ENCODE results near the gene ZBTB43. TPM values are rescaled to one million over a fixed set of nuclear protein-coding genes. Genes with fewer than 3 reads are reported as not detected.
"Not testable (repeated sequence)": the region's sequence is repeated elsewhere in the genome, so short reads cannot be mapped to it uniquely, and the experiment has no call there.

ZBTB43 gene
- total and polyA plus RNA-seq, 2 of the 4 experiments (the other 2 are of a cell fraction): 4.5 to 15.1 TPM

- H4K5ac ChIP-seq (ENCODE audit: low read depth, low read length): no peak overlapping the region
- no peak overlapping the region for H2AK5ac ChIP-seq (ENCODE audit: low read depth, low read length)
- H2BK5ac ChIP-seq (ENCODE audit: low read depth, low read length, poor library complexity, severe bottlenecking): no peak overlapping the region
- no peak overlapping the region for H2AFZ ChIP-seq (replicated peaks; ENCODE audit: low read length, poor library complexity)
- dilution Hi-C loops (cut with HindIII; ENCODE audit: low sequenced_read_pairs, unreplicated experiment) (no loop called here), in situ Hi-C loops (cut with MboI; ENCODE audit: low sequenced_read_pairs) (no loop called here), intact Hi-C loops (cut with micrococcal nuclease) (no loop called here)
- H4K8ac ChIP-seq (ENCODE audit: low read depth in 2 of 2, low read length in 2 of 2): no peak overlapping the region
- H3K9me1 ChIP-seq (ENCODE audit: insufficient read depth, low read length): no peaks in the 10 kb centered on the region
- no peak overlapping the region for H3K56ac ChIP-seq (ENCODE audit: extremely low read depth, insufficient read depth, low read length)
- peaks cover 25% of the 10 kb centered on the region; the same call in 1 of the 2 replicates for H4K20me1 ChIP-seq (ENCODE audit: insufficient read depth, low read length)
- no peak overlapping the region for H3K9ac ChIP-seq (ENCODE audit: low read depth, low read length)
- H4K91ac ChIP-seq (ENCODE audit: insufficient read depth, low read depth, low read length): no peak overlapping the region
- H3K4me2 ChIP-seq (ENCODE audit: low read depth, low read length): no peak overlapping the region
- no peak overlapping the region for H3K4me3 ChIP-seq (ENCODE audit: insufficient read depth, low read depth, low read length)
- no peak overlapping the region for H2AK9ac ChIP-seq (replicated peaks; ENCODE audit: low read depth, low read length, poor library complexity)
- DNase-seq (no peak), ATAC-seq (ENCODE audit: low read depth) (no peak)
- no peak overlapping the region for H3K23ac ChIP-seq (ENCODE audit: low read depth, low read length)
- H2BK15ac ChIP-seq (ENCODE audit: low read depth, low read length): no peak overlapping the region
- no peaks in the 10 kb centered on the region for H3K4me1 ChIP-seq (ENCODE audit: control insufficient read depth, insufficient read depth, low read length)
- no peak overlapping the region for H2BK120ac ChIP-seq (ENCODE audit: low read depth, low read length)
- peaks cover 7% of the 10 kb centered on the region for H3K9me3 ChIP-seq (ENCODE audit: control insufficient read depth, insufficient read depth, low read length)
- H3K4ac ChIP-seq (ENCODE audit: low read depth, low read length): no peak overlapping the region
- CTCF ChIA-PET: no interaction called here
- H3K27me3 ChIP-seq (ENCODE audit: control insufficient read depth, insufficient read depth, low read length): no peaks in the 10 kb centered on the region
- TF ChIP-seq ELK1 (IDR thresholded peaks at IDR 0.05; ENCODE audit: borderline replicate concordance, low read depth, low read length) (no peak), NFE2L2 (IDR thresholded peaks at IDR 0.05; ENCODE audit: low read depth, low read length) (no peak)
- no peak overlapping the region for H2BK20ac ChIP-seq (ENCODE audit: low read depth, low read length)
- no TSS peak for BruUV-seq (replicated peaks)
- no peak overlapping the region for H3K18ac ChIP-seq (ENCODE audit: low read depth, low read length)
- H3K27ac ChIP-seq (ENCODE audit: insufficient read depth, low read length): no peak overlapping the region
- POLR2A ChIA-PET (ENCODE audit: unreplicated experiment): no interaction called here
- H3K14ac ChIP-seq (replicated peaks; ENCODE audit: low read depth, low read length): no peak overlapping the region
- H3K36me3 ChIP-seq (ENCODE audit: control insufficient read depth, insufficient read depth, low read length): peaks cover 21% of the 10 kb centered on the region
- peaks cover 20 to 52% of the 10 kb centered on the region in 2 experiments for H3K79me1 ChIP-seq (ENCODE audit: low read depth in 1 of 2, low read length in 2 of 2)
Measured at GRCh38 chr9:126814091-126814490, 9.3 kb downstream of the ZBTB43 start.

GRCh38 chr9:126817615-126818014, 12.8 kb downstream of the ZBTB43 start:
- H3K9me1 ChIP-seq (ENCODE audit: insufficient read depth, low read length); H3K4ac ChIP-seq (ENCODE audit: low read depth, low read length); H3K18ac ChIP-seq (ENCODE audit: low read depth, low read length); H2AFZ ChIP-seq (replicated peaks; ENCODE audit: low read length, poor library complexity); H2AK9ac ChIP-seq (replicated peaks; ENCODE audit: low read depth, low read length, poor library complexity); H2BK5ac ChIP-seq (ENCODE audit: low read depth, low read length, poor library complexity, severe bottlenecking); H3K14ac ChIP-seq (replicated peaks; ENCODE audit: low read depth, low read length); H3K27ac ChIP-seq (ENCODE audit: insufficient read depth, low read length); H4K91ac ChIP-seq (ENCODE audit: insufficient read depth, low read depth, low read length); ATAC-seq (ENCODE audit: low read depth); in situ Hi-C loops (cut with MboI; ENCODE audit: low sequenced_read_pairs); H3K23ac ChIP-seq (ENCODE audit: low read depth, low read length); H4K8ac ChIP-seq (ENCODE audit: low read depth in 2 of 2, low read length in 2 of 2); H2BK120ac ChIP-seq (ENCODE audit: low read depth, low read length); H3K56ac ChIP-seq (ENCODE audit: extremely low read depth, insufficient read depth, low read length); H2AK5ac ChIP-seq (ENCODE audit: low read depth, low read length); H2BK20ac ChIP-seq (ENCODE audit: low read depth, low read length); H3K4me3 ChIP-seq (ENCODE audit: insufficient read depth, low read depth, low read length); BruUV-seq (replicated peaks); POLR2A ChIA-PET (ENCODE audit: unreplicated experiment); dilution Hi-C loops (cut with HindIII; ENCODE audit: low sequenced_read_pairs, unreplicated experiment); intact Hi-C loops (cut with micrococcal nuclease); H4K5ac ChIP-seq (ENCODE audit: low read depth, low read length); DNase-seq; H3K9ac ChIP-seq (ENCODE audit: low read depth, low read length); H3K4me1 ChIP-seq (ENCODE audit: control insufficient read depth, insufficient read depth, low read length); H3K27me3 ChIP-seq (ENCODE audit: control insufficient read depth, insufficient read depth, low read length); H3K4me2 ChIP-seq (ENCODE audit: low read depth, low read length); H2BK15ac ChIP-seq (ENCODE audit: low read depth, low read length): not testable (repeated sequence)
- Histone ChIP-seq H4K20me1 (ENCODE audit: insufficient read depth, low read length) (peaks cover 25% of the 10 kb centered on the region), H3K79me1 (ENCODE audit: low read depth in 1 of 2, low read length in 2 of 2) (peaks cover 39 to 63% of the 10 kb centered on the region in 2 experiments), H3K36me3 (ENCODE audit: control insufficient read depth, insufficient read depth, low read length) (peaks cover 20% of the 10 kb centered on the region), H3K9me3 (ENCODE audit: control insufficient read depth, insufficient read depth, low read length) (peaks cover 16% of the 10 kb centered on the region)
- no CpG with 5 or more reads among the region's 7 CpGs for WGBS, 2 experiments (ENCODE audit: extremely low coverage in 2 of 2, insufficient read length in 1 of 2)
- CTCF ChIA-PET: interaction anchor here (1.0 kb wide), 2 partner anchors 9 to 11 kb away, joined by 4 to 5 read pairs; no protein-coding TSS in a partner anchor

Measured in IMR-90 (cell line).